ENCODE data around the gene AHDC1. TPM values are rescaled to one million over a fixed set of nuclear protein-coding genes. Genes with fewer than 3 reads are reported as not detected.
"Not testable (repeated sequence)": the region's sequence is repeated elsewhere in the genome, so short reads cannot be mapped to it uniquely, and the experiment has no call there.

AHDC1 gene
- total RNA-seq, 2 donors from 2014 or later: 13.5 to 14.2 TPM

DNA sequence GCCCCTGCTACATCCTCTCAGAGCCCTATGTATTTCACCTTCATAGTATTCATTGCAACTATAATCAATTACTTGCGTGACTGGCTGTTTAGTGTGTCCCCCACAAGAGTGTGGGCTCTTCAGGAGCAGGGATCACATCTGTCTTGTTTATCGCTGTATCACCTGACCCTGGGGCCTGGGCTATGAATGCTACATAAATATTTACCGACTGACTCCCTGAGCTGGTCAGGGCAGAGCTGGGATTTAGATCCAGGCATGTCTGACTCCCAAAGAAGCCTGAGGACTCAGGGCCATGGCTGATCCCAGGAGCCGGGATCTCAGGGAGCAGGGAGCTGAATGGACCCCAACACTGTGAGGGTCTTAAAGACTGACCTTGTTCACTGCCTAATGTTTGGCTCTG, 49.7 kb downstream of the AHDC1 start:
- H3K4me3 ChIP-seq: no peak overlapping the region
- WGBS, 2 donors: 64 to 76% methylated on average over 4 of the region's 4 CpGs
- DNase-seq (no peak), ATAC-seq (no peak)
- H3K4me1 ChIP-seq: peaks cover 20% of the 10 kb centered on the region
- no peak overlapping the region for H3K27ac ChIP-seq
- no peak for TF ChIP-seq POLR2A (IDR thresholded peaks at IDR 0.05)
- TF ChIP-seq, protein P1, sequence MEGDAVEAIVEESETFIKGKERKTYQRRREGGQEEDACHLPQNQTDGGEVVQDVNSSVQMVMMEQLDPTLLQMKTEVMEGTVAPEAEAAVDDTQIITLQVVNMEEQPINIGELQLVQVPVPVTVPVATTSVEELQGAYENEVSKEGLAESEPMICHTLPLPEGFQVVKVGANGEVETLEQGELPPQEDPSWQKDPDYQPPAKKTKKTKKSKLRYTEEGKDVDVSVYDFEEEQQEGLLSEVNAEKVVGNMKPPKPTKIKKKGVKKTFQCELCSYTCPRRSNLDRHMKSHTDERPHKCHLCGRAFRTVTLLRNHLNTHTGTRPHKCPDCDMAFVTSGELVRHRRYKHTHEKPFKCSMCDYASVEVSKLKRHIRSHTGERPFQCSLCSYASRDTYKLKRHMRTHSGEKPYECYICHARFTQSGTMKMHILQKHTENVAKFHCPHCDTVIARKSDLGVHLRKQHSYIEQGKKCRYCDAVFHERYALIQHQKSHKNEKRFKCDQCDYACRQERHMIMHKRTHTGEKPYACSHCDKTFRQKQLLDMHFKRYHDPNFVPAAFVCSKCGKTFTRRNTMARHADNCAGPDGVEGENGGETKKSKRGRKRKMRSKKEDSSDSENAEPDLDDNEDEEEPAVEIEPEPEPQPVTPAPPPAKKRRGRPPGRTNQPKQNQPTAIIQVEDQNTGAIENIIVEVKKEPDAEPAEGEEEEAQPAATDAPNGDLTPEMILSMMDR (IDR thresholded peaks at IDR 0.05): no peak
- no peaks in the 10 kb centered on the region for H3K9me3 ChIP-seq
- H3K36me3 ChIP-seq (replicated peaks in 1 of 2; ENCODE audit: insufficient read depth in 1 of 2, low read depth in 2 of 2): peaks cover 2 to 4% of the 10 kb centered on the region in 2 donors
- intact Hi-C loops (cut with DNase I): no loop called here
- no peaks in the 10 kb centered on the region for H3K27me3 ChIP-seq

GRCh38 chr1:27553823-27554222, 50.1 kb downstream of the AHDC1 start:
- intact Hi-C loops (cut with DNase I); DNase-seq; H3K27me3 ChIP-seq; H3K4me3 ChIP-seq; ATAC-seq; H3K27ac ChIP-seq; H3K9me3 ChIP-seq; H3K36me3 ChIP-seq (replicated peaks in 1 of 2; ENCODE audit: insufficient read depth in 1 of 2, low read depth in 2 of 2): not testable (repeated sequence)
- H3K4me1 ChIP-seq: peaks cover 20% of the 10 kb centered on the region
- 93 to 96% methylated on average over 7 of the region's 7 CpGs for WGBS, 2 donors

- H3K4me3 ChIP-seq: no peak overlapping the region
- WGBS, 2 donors: 73 to 91% methylated on average over 4 to 15 of the region's 16 CpGs
Observed at GRCh38 chr1:27552911-27553420, 51.0 kb downstream of the AHDC1 start.

DNA sequence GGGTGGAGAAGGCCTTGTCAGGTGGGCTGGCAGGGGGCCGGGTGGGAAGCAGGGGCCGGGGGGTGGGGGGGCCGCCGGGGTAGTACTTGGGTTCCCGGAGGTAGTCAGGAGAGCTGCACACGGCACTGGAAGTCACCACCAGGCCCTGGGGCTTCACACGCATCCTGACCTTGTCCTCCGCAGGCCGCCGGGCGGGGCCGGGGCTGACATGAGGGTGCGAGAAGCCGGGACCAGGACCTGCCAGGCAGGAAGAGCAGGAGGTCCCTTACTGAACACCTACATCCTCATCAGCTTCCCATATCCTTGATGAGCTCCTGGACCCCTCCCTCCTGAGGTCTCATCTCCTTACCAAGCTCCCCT, 52.0 kb downstream of the AHDC1 start:
- Histone ChIP-seq H3K9me3 (no peaks in the 10 kb centered on the region), H3K27me3 (no peaks in the 10 kb centered on the region), H3K36me3 (replicated peaks in 1 of 2; ENCODE audit: insufficient read depth in 1 of 2, low read depth in 2 of 2) (peaks cover 2 to 4% of the 10 kb centered on the region in 2 donors), H3K27ac (no peak overlapping the region), H3K4me3 (no peak overlapping the region), H3K4me1 (peaks cover 7% of the 10 kb centered on the region)
- WGBS, 2 donors: 85 to 91% methylated on average over 4 to 12 of the region's 14 CpGs
- ATAC-seq (no peak), DNase-seq (no peak)
- intact Hi-C loops (cut with DNase I): no loop called here
- no peak for TF ChIP-seq POLR2A (IDR thresholded peaks at IDR 0.05)
- TF ChIP-seq, protein P1 (IDR thresholded peaks at IDR 0.05): no peak

More at GRCh38 chr1:27552911-27553420, 51.0 kb downstream of the AHDC1 start:
- Histone ChIP-seq H3K27ac (no peak overlapping the region), H3K27me3 (no peaks in the 10 kb centered on the region), H3K36me3 (replicated peaks in 1 of 2; ENCODE audit: insufficient read depth in 1 of 2, low read depth in 2 of 2) (peaks cover 2 to 4% of the 10 kb centered on the region in 2 donors), H3K9me3 (no peaks in the 10 kb centered on the region), H3K4me1 (peaks cover 18% of the 10 kb centered on the region)
- DNase-seq (no peak), ATAC-seq (no peak)
- intact Hi-C loops (cut with DNase I): no loop called here
- TF ChIP-seq POLR2A (IDR thresholded peaks at IDR 0.05): no peak
- TF ChIP-seq, protein P1 (IDR thresholded peaks at IDR 0.05): no peak

DNA sequence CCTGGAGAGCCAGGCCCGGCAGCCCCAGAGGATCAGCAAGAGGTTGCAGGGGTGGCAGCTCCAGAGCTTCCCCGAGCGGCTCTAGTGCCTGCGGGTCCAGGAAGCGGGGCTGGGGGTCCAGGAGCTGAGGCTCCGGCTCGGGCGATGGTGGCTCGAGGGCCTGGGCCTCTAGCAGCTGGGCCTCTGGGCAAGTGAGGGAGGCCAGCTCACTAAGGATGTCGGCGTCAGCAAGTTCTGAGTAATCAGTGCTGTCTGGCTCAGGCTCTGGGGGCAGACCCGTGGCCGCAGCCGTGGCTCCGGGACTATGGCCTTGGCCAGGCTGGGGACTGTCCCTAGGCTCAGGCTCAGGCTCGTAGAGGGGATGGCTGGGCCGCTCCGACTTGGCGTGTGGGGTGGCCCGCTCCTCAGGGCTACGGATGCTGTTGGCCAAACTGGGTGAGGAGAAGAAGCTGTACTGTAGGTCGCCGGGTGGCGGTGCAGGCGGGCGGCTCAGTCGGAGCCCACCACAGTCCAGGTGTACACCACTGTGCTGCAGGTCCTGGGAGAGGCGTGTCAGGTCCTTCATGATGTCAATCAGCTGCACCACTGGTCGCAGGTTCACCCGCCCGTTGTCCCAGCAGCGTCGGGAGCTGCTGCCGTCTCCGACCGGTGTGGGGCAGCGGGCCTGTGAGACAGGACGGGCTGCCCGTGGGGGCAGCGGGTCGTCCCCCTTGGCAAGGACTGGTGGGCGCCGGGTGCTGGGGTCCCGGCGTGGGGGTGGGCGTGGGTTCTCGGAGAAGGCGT, 52.6 kb downstream of the AHDC1 start:
- Histone ChIP-seq H3K36me3 (replicated peaks in 1 of 2; ENCODE audit: insufficient read depth in 1 of 2, low read depth in 2 of 2) (peaks cover 2 to 4% of the 10 kb centered on the region in 2 donors), H3K27ac (no peak overlapping the region), H3K4me3 (no peak overlapping the region), H3K4me1 (peaks cover 2% of the 10 kb centered on the region), H3K9me3 (no peaks in the 10 kb centered on the region), H3K27me3 (no peaks in the 10 kb centered on the region)
- WGBS, 2 donors: 88 to 96% methylated on average over 21 to 43 of the region's 48 CpGs
- no peak for TF ChIP-seq POLR2A (IDR thresholded peaks at IDR 0.05)
- TF ChIP-seq, protein P1 (IDR thresholded peaks at IDR 0.05): no peak
- ATAC-seq: no peak
- no peak for DNase-seq
- intact Hi-C loops (cut with DNase I): no loop called here
